ENCODE data around the gene SLC7A1. TPM values are rescaled to one million over a fixed set of nuclear protein-coding genes. Genes with fewer than 3 reads are reported as not detected.

Gene SLC7A1
- total RNA-seq, 1 donor from 2014 or later = 42.4 TPM

DNA sequence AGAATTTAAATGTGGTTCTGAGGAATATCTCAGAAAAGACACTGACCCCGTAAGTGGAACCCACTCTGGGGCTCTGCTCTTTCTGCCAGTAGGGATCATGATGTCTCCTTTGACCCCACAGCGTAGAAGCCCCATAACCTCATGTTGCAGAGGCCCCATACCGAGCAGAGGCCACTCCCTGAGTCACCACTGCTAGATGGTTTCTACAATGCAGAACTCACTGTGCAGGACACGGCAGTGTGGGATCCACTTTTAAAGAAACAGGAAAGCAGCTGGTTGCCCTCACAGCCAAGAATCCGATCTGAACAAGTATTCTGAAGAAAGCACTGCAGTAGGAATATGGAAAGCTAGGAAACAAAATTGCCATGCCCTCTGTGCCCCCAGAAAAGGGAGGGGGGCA lies 4.2 kb downstream of the SLC7A1 start:
- FAIRE-seq = no peak
- TF ChIP-seq, protein P1, sequence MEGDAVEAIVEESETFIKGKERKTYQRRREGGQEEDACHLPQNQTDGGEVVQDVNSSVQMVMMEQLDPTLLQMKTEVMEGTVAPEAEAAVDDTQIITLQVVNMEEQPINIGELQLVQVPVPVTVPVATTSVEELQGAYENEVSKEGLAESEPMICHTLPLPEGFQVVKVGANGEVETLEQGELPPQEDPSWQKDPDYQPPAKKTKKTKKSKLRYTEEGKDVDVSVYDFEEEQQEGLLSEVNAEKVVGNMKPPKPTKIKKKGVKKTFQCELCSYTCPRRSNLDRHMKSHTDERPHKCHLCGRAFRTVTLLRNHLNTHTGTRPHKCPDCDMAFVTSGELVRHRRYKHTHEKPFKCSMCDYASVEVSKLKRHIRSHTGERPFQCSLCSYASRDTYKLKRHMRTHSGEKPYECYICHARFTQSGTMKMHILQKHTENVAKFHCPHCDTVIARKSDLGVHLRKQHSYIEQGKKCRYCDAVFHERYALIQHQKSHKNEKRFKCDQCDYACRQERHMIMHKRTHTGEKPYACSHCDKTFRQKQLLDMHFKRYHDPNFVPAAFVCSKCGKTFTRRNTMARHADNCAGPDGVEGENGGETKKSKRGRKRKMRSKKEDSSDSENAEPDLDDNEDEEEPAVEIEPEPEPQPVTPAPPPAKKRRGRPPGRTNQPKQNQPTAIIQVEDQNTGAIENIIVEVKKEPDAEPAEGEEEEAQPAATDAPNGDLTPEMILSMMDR (IDR thresholded peaks at IDR 0.05; ENCODE audit: insufficient read depth, low read length, severe bottlenecking) = no peak

GRCh38 chr13:29589967-29590366 lies 5.5 kb downstream of the SLC7A1 start:
- peaks cover 16% of the 10 kb centered on the region for H3K36me3 ChIP-seq (ENCODE audit: control insufficient read depth, insufficient read depth, low read length)
- H3K4me3 ChIP-seq (ENCODE audit: low read depth, low read length) = no peak overlapping the region
- DNase-seq (ENCODE audit: low read depth) = no peak
- FAIRE-seq = no peak
- H3K27me3 ChIP-seq (ENCODE audit: control insufficient read depth, insufficient read depth, low read length) = no peaks in the 10 kb centered on the region
- TF ChIP-seq, protein P1 (IDR thresholded peaks at IDR 0.05; ENCODE audit: insufficient read depth, low read length, severe bottlenecking) = no peak

More for the DNA sequence above, 4.2 kb downstream of the SLC7A1 start:
- H3K27me3 ChIP-seq (ENCODE audit: control insufficient read depth, insufficient read depth, low read length) = no peaks in the 10 kb centered on the region
- H3K4me3 ChIP-seq (ENCODE audit: low read depth, low read length) = no peak overlapping the region
- peaks cover 16% of the 10 kb centered on the region for H3K36me3 ChIP-seq (ENCODE audit: control insufficient read depth, insufficient read depth, low read length)
- DNase-seq (ENCODE audit: low read depth) = no peak

GRCh38 chr13:29589234-29589633 lies 6.3 kb downstream of the SLC7A1 start:
- H3K36me3 ChIP-seq (ENCODE audit: control insufficient read depth, insufficient read depth, low read length) = peaks cover 16% of the 10 kb centered on the region
- H3K4me3 ChIP-seq (ENCODE audit: low read depth, low read length) = no peak overlapping the region
- DNase-seq (ENCODE audit: low read depth) (no peak), FAIRE-seq (no peak)
- H3K27me3 ChIP-seq (ENCODE audit: control insufficient read depth, insufficient read depth, low read length) = no peaks in the 10 kb centered on the region
- TF ChIP-seq, protein P1 (IDR thresholded peaks at IDR 0.05; ENCODE audit: insufficient read depth, low read length, severe bottlenecking) = no peak

- no peak for FAIRE-seq
- H3K4me3 ChIP-seq (ENCODE audit: low read depth, low read length) = no peak overlapping the region
- no peak for DNase-seq (ENCODE audit: low read depth)
- no peaks in the 10 kb centered on the region for H3K27me3 ChIP-seq (ENCODE audit: control insufficient read depth, insufficient read depth, low read length)
- TF ChIP-seq, protein P1 (IDR thresholded peaks at IDR 0.05; ENCODE audit: insufficient read depth, low read length, severe bottlenecking) = no peak
- peaks cover 13% of the 10 kb centered on the region for H3K36me3 ChIP-seq (ENCODE audit: control insufficient read depth, insufficient read depth, low read length)
Measured at GRCh38 chr13:29587645-29588044, 7.8 kb downstream of the SLC7A1 start.

- Histone ChIP-seq H3K4me3 (ENCODE audit: low read depth, low read length) (no peak overlapping the region), H3K27me3 (ENCODE audit: control insufficient read depth, insufficient read depth, low read length) (no peaks in the 10 kb centered on the region), H3K36me3 (ENCODE audit: control insufficient read depth, insufficient read depth, low read length) (peaks cover 5% of the 10 kb centered on the region)
- DNase-seq (ENCODE audit: low read depth) (peak; percentile 72), FAIRE-seq (peak; percentile 52)
- TF ChIP-seq, protein P1 (IDR thresholded peaks at IDR 0.05; ENCODE audit: insufficient read depth, low read length, severe bottlenecking) = no peak
Measured at GRCh38 chr13:29583073-29583785, 12.3 kb downstream of the SLC7A1 start.

GRCh38 chr13:29582171-29582570 lies 13.3 kb downstream of the SLC7A1 start:
- H3K36me3 ChIP-seq (ENCODE audit: control insufficient read depth, insufficient read depth, low read length) = peaks cover 4% of the 10 kb centered on the region
- FAIRE-seq = peak; percentile 18
- no peak overlapping the region for H3K4me3 ChIP-seq (ENCODE audit: low read depth, low read length)
- H3K27me3 ChIP-seq (ENCODE audit: control insufficient read depth, insufficient read depth, low read length) = no peaks in the 10 kb centered on the region
- DNase-seq (ENCODE audit: low read depth) = no peak
- TF ChIP-seq, protein P1 (IDR thresholded peaks at IDR 0.05; ENCODE audit: insufficient read depth, low read length, severe bottlenecking) = no peak
